ENCODE measurements around the gene VANGL1.
"Not testable (repeated sequence)": the region's sequence is repeated elsewhere in the genome, so short reads cannot be mapped to it uniquely, and the experiment has no call there.

The VANGL1 gene

GRCh38 chr1:115630342-115630741, 11.4 kb upstream of the VANGL1 start:
- DNase-seq = no peak
- H3K36me3 ChIP-seq (ENCODE audit: control insufficient read depth in 4 of 4, insufficient read depth in 4 of 4, low read length in 3 of 4) = no peaks in the 10 kb centered on the region
- ChIA-PET CTCF (no interaction called here), POLR2A (no interaction called here)
- no peaks in the 10 kb centered on the region for H3K4me1 ChIP-seq (ENCODE audit: control extremely low read depth in 1 of 4, control insufficient read depth in 4 of 4, insufficient read depth in 4 of 4, low read length in 3 of 4)
- no peaks in the 10 kb centered on the region for H3K9me3 ChIP-seq (ENCODE audit: control extremely low read depth in 1 of 5, control insufficient read depth in 4 of 5, insufficient read depth in 2 of 5, low read depth in 1 of 5, low read length in 4 of 5)
- H3K27me3 ChIP-seq (replicated peaks in 2 of 5; ENCODE audit: control insufficient read depth in 4 of 5, insufficient read depth in 5 of 5, low read length in 4 of 5) = no peaks in the 10 kb centered on the region
- no peak overlapping the region for H3K27ac ChIP-seq (ENCODE audit: insufficient read depth in 1 of 2, low read depth in 1 of 2, low read length in 2 of 2, poor library complexity in 1 of 2, severe bottlenecking in 2 of 2)
- no peak overlapping the region for H3K4me3 ChIP-seq (ENCODE audit: control insufficient read depth in 1 of 7, extremely low read depth in 1 of 7, insufficient read depth in 4 of 7, low read depth in 2 of 7, low read length in 6 of 7)
- WGBS (ENCODE audit: insufficient coverage) = 94% methylated on average over 2 of the region's 2 CpGs

DNA sequence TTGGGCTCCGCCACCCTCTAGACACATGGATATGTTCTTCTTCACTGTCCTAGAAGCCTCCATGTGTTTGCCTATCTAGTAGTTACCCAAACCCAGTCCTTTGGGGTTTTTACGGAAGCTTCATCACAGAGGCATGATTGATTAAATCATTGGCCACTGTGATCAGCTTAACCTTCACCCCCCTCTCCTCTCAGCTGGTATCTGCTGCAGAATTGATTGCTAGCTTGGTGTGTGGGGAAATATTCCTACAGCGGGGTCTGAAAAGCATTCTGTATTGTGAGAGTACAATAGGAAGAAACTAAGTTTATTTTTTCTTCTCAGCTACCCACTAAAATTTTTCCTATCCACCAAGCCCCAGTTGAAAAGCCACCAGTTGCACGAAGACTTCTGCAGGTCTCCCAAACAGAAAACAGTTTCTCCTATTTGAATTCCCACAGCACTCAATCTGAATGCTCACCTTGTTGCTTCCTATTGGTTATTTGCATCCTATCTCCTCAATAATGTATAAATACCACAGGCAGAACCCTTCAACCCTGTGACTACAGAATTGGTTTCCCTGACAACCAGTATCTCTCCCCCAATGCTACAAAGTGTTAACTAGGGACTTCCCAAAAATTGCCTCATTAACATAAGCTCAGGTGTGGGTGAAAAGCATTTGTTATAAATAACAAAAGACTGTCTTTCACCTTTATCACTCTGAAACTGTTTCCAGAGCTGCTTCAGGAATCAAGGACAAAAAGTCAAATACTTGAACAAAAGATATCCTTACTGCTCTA, 9.3 kb upstream of the VANGL1 start:
- Histone ChIP-seq H3K27me3 (replicated peaks in 2 of 5; ENCODE audit: control insufficient read depth in 4 of 5, insufficient read depth in 5 of 5, low read length in 4 of 5) (no peaks in the 10 kb centered on the region), H3K36me3 (ENCODE audit: control insufficient read depth in 4 of 4, insufficient read depth in 4 of 4, low read length in 3 of 4) (no peaks in the 10 kb centered on the region), H3K4me3 (ENCODE audit: control insufficient read depth in 1 of 7, extremely low read depth in 1 of 7, insufficient read depth in 4 of 7, low read depth in 2 of 7, low read length in 6 of 7) (no peak overlapping the region), H3K9me3 (ENCODE audit: control extremely low read depth in 1 of 5, control insufficient read depth in 4 of 5, insufficient read depth in 2 of 5, low read depth in 1 of 5, low read length in 4 of 5) (no peaks in the 10 kb centered on the region), H3K4me1 (ENCODE audit: control extremely low read depth in 1 of 4, control insufficient read depth in 4 of 4, insufficient read depth in 4 of 4, low read length in 3 of 4) (no peaks in the 10 kb centered on the region), H3K27ac (ENCODE audit: insufficient read depth in 1 of 2, low read depth in 1 of 2, low read length in 2 of 2, poor library complexity in 1 of 2, severe bottlenecking in 2 of 2) (no peak overlapping the region)
- no peak for DNase-seq
- ChIA-PET POLR2A (interaction anchor here (0.6 kb wide), 1 partner anchor 26 kb away, joined by 3 read pairs; no protein-coding TSS in a partner anchor), CTCF (interaction anchor here (0.8 to 1.2 kb wide), 4 partner anchors 8 to 74 kb away, joined by 3 read pairs; partner anchors contain the start of gene VANGL1)
- WGBS (ENCODE audit: insufficient coverage) = 100% methylated on average over 2 of the region's 4 CpGs

GRCh38 chr1:115633606-115634005, 8.2 kb upstream of the VANGL1 start:
- H3K36me3 ChIP-seq (ENCODE audit: control insufficient read depth in 4 of 4, insufficient read depth in 4 of 4, low read length in 3 of 4); H3K4me1 ChIP-seq (ENCODE audit: control extremely low read depth in 1 of 4, control insufficient read depth in 4 of 4, insufficient read depth in 4 of 4, low read length in 3 of 4); DNase-seq; H3K4me3 ChIP-seq (ENCODE audit: control insufficient read depth in 1 of 7, extremely low read depth in 1 of 7, insufficient read depth in 4 of 7, low read depth in 2 of 7, low read length in 6 of 7); POLR2A ChIA-PET; H3K9me3 ChIP-seq (ENCODE audit: control extremely low read depth in 1 of 5, control insufficient read depth in 4 of 5, insufficient read depth in 2 of 5, low read depth in 1 of 5, low read length in 4 of 5); H3K27me3 ChIP-seq (replicated peaks in 2 of 5; ENCODE audit: control insufficient read depth in 4 of 5, insufficient read depth in 5 of 5, low read length in 4 of 5); H3K27ac ChIP-seq (ENCODE audit: insufficient read depth in 1 of 2, low read depth in 1 of 2, low read length in 2 of 2, poor library complexity in 1 of 2, severe bottlenecking in 2 of 2): not testable (repeated sequence)
- CTCF ChIA-PET = interaction anchor here (0.8 to 1.0 kb wide), 2 partner anchors 8 to 9 kb away, joined by 3 read pairs; partner anchors contain the start of gene VANGL1
- WGBS (ENCODE audit: insufficient coverage) = 100% methylated on average over 1 of the region's 1 CpG

DNA sequence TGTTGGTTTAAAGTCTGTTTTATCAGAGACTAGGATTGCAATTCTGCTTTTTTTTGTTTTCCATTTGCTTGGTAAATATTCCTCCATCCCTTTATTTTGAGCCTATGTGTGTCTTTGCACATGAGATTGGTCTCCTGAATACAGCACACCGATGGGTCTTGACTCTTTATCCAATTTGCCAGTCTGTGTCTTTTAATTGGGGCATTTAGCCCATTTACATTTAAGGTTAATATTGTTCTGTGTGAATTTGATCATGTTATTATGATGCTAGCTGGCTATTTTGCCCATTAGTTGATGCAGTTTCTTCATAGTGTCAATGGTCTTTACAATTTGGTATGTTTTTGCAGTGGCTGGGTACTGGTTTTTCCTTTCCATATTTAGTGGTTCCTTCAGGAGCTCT, 4.5 kb upstream of the VANGL1 start:
- no CpG with 5 or more reads among the region's 1 CpG for WGBS (ENCODE audit: insufficient coverage)
- H3K27me3 ChIP-seq (replicated peaks in 2 of 5; ENCODE audit: control insufficient read depth in 4 of 5, insufficient read depth in 5 of 5, low read length in 4 of 5); H3K4me3 ChIP-seq (ENCODE audit: control insufficient read depth in 1 of 7, extremely low read depth in 1 of 7, insufficient read depth in 4 of 7, low read depth in 2 of 7, low read length in 6 of 7); H3K36me3 ChIP-seq (ENCODE audit: control insufficient read depth in 4 of 4, insufficient read depth in 4 of 4, low read length in 3 of 4); POLR2A ChIA-PET; DNase-seq; CTCF ChIA-PET; H3K4me1 ChIP-seq (ENCODE audit: control extremely low read depth in 1 of 4, control insufficient read depth in 4 of 4, insufficient read depth in 4 of 4, low read length in 3 of 4); H3K27ac ChIP-seq (ENCODE audit: insufficient read depth in 1 of 2, low read depth in 1 of 2, low read length in 2 of 2, poor library complexity in 1 of 2, severe bottlenecking in 2 of 2): not testable (repeated sequence)
- peaks cover 0 to 21% (median 12%) of the 10 kb centered on the region in 5 experiments for H3K9me3 ChIP-seq (ENCODE audit: control extremely low read depth in 1 of 5, control insufficient read depth in 4 of 5, insufficient read depth in 2 of 5, low read depth in 1 of 5, low read length in 4 of 5)

DNA sequence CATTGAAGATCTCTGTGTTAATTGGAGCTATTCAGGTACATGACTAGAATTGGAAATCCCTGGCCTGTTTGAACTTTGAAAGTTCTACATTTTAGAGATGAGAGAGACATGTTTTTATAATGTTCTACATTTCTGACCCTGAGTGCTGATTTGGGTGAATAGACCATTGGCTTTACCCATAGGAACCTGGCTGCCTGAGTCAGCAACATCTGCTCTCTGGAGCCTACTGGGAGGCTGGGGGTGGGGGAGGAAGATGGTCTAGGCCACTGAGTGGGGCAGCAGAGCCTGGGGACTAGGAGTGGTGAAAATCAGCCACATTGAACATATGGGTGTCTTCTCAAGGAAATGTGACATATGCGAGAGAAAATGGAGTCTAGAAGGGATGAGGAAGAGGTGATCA, 1.4 kb upstream of the VANGL1 start:
- POLR2A ChIA-PET = no interaction called here

DNA sequence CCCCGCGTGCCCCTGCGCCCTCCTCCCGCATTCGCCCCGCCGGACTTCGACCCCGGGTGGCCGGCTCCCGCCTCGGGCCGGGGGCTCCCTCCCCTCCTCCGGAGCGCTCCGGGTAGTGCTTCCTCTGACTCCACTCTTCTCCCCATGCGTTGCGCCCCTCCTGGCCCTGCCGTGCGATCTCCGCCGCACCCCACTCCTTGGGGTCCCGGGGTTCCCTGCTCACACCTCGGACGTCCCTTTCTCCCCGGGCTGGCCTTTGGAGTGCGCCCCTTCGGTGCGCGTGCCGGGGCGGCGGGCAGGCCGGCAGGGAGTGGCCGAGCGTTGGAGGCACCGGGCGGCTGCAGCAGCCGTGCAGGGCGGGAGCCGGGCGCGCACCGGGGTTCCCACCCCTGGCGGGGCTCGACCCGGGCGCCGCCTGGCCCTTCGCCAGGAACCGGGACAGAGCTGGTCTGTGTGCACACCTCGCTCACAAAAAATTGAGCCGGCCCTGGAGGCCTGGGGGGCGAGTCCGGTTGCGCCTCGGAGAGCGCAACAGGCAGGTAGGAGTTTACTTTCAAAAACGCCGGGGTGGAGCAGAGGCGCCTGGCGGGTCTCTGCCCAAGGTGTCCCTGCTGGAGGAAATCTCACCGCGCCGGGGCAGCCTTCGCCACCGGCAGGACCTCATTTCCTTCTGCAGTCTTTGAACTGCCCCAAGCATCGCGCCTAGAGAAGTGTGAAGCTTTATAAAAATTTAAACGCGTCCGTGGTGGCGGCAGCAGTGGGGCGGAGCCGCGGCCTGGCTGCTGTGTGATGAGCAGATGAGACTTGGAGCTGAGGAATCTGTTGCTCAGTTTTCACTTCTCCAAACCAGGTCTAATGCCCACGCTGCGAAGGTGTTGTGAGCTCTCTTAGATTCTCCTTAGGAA, 650 bp downstream of the VANGL1 start:
- H3K4me1 ChIP-seq (ENCODE audit: control extremely low read depth in 1 of 4, control insufficient read depth in 4 of 4, insufficient read depth in 4 of 4, low read length in 3 of 4) = peaks cover 0 to 25% (median 20%) of the 10 kb centered on the region in 4 experiments
- no peaks in the 10 kb centered on the region for H3K27me3 ChIP-seq (replicated peaks in 2 of 5; ENCODE audit: control insufficient read depth in 4 of 5, insufficient read depth in 5 of 5, low read length in 4 of 5)
- H3K36me3 ChIP-seq (ENCODE audit: control insufficient read depth in 4 of 4, insufficient read depth in 4 of 4, low read length in 3 of 4) = peaks cover 0 to 5% (median 0%) of the 10 kb centered on the region in 4 experiments
- CTCF ChIA-PET = interaction anchor here (0.9 to 5.7 kb wide), 7 partner anchors 9 to 64 kb away, joined by 3 to 28 read pairs (median 4); no protein-coding TSS in a partner anchor
- H3K9me3 ChIP-seq (ENCODE audit: control extremely low read depth in 1 of 5, control insufficient read depth in 4 of 5, insufficient read depth in 2 of 5, low read depth in 1 of 5, low read length in 4 of 5) = peaks cover 0 to 21% (median 12%) of the 10 kb centered on the region in 5 experiments
- DNase-seq = peak; percentile 54 to 80 (median 69)
- H3K4me3 ChIP-seq (ENCODE audit: control insufficient read depth in 1 of 7, extremely low read depth in 1 of 7, insufficient read depth in 4 of 7, low read depth in 2 of 7, low read length in 6 of 7) = peak overlapping the region; percentile 72 to 90 (median 85)
- POLR2A ChIA-PET = interaction anchor here (1.1 kb wide), 1 partner anchor 32 kb away, joined by 3 read pairs; no protein-coding TSS in a partner anchor
- 0% methylated on average over 67 of the region's 78 CpGs for WGBS (ENCODE audit: insufficient coverage)
- peak overlapping the region; percentile 36 to 67 for H3K27ac ChIP-seq (ENCODE audit: insufficient read depth in 1 of 2, low read depth in 1 of 2, low read length in 2 of 2, poor library complexity in 1 of 2, severe bottlenecking in 2 of 2)

More for the DNA sequence above, 1.4 kb upstream of the VANGL1 start:
- Histone ChIP-seq H3K4me3 (ENCODE audit: control insufficient read depth in 1 of 7, extremely low read depth in 1 of 7, insufficient read depth in 4 of 7, low read depth in 2 of 7, low read length in 6 of 7) (no peak overlapping the region), H3K36me3 (ENCODE audit: control insufficient read depth in 4 of 4, insufficient read depth in 4 of 4, low read length in 3 of 4) (peaks cover 0 to 5% (median 0%) of the 10 kb centered on the region in 4 experiments), H3K27ac (ENCODE audit: insufficient read depth in 1 of 2, low read depth in 1 of 2, low read length in 2 of 2, poor library complexity in 1 of 2, severe bottlenecking in 2 of 2) (no peak overlapping the region), H3K27me3 (replicated peaks in 2 of 5; ENCODE audit: control insufficient read depth in 4 of 5, insufficient read depth in 5 of 5, low read length in 4 of 5) (no peaks in the 10 kb centered on the region), H3K9me3 (ENCODE audit: control extremely low read depth in 1 of 5, control insufficient read depth in 4 of 5, insufficient read depth in 2 of 5, low read depth in 1 of 5, low read length in 4 of 5) (peaks cover 0 to 21% (median 12%) of the 10 kb centered on the region in 5 experiments), H3K4me1 (ENCODE audit: control extremely low read depth in 1 of 4, control insufficient read depth in 4 of 4, insufficient read depth in 4 of 4, low read length in 3 of 4) (peaks cover 0 to 16% (median 13%) of the 10 kb centered on the region in 4 experiments)
- no peak for DNase-seq
- 100% methylated on average over 1 of the region's 1 CpG for WGBS (ENCODE audit: insufficient coverage)
- CTCF ChIA-PET = interaction anchor here (2.1 kb wide), 1 partner anchor 9 kb away, joined by 5 read pairs; no protein-coding TSS in a partner anchor
